K562 (cell line): Measurements from ENCODE around the gene SYNGR4.

Source experiments
- CEBPB ChIP-seq: fragments of 450-650 bp; IDR thresholded peaks from 2 replicates; pipeline ENCODE4 v1.6.1; 2016; ENCODE audit warnings: missing genetic modification characterization, missing compliant biosample characterization
- CTCF ChIP-seq, 3 experiments: IDR thresholded peaks in 2 of 3; conservative IDR thresholded peaks in 1 of 3; 2 replicates each; pipeline ENCODE4 v1.5.1; 2011 to 2012; ENCODE audit warnings: low read length in 3 of 3, mild to moderate bottlenecking in 3 of 3, control low read depth in 2 of 3, improper control_type of control experiment in 1 of 3, inconsistent platforms in 1 of 3, low read depth in 1 of 3, mixed read lengths in 1 of 3, moderate library complexity in 1 of 3; ENCODE audit not compliant: insufficient read depth in 2 of 3
- EHMT2 ChIP-seq: fragments of 450-650 bp; IDR thresholded peaks from 2 replicates; pipeline ENCODE4 v1.6.1; 2018; ENCODE audit warnings: antibody characterized with exemption
- ELK3 ChIP-seq: fragments of 450-650 bp; formaldehyde crosslinking; IDR thresholded peaks from 2 replicates; pipeline ENCODE4 v1.4.0; 2020; ENCODE audit warnings: mild to moderate bottlenecking
- HOXB6 ChIP-seq: fragments of 250-450 bp; sonication (Bioruptor Pico); IDR thresholded peaks from 2 replicates; pipeline ENCODE4 v1.5.1; 2022; ENCODE audit warnings: mild to moderate bottlenecking, borderline replicate concordance
- MCM5 ChIP-seq: fragments of 450-650 bp; IDR thresholded peaks from 2 replicates; pipeline ENCODE4 v1.6.1; 2016; ENCODE audit warnings: low read depth
- NCOA2 ChIP-seq, 2 experiments: fragments of 450-650 bp; IDR thresholded peaks; 2 replicates each; pipeline ENCODE4 v1.6.1; 2018; ENCODE audit warnings: mild to moderate bottlenecking in 2 of 2, moderate library complexity in 1 of 2; ENCODE audit not compliant: partially characterized antibody in 2 of 2
- TBP ChIP-seq: optimal IDR thresholded peaks from 2 replicates; pipeline ENCODE3; 2011; ENCODE audit warnings: low read depth, low read length, improper control_type of control experiment
- TEAD4 ChIP-seq, 2 experiments: sonication (generic) in 1 of 2; formaldehyde crosslinking in 1 of 2; IDR thresholded peaks; 2 replicates each; pipeline versions ENCODE4 v1.6.1 to v1.8.0; 2012 to 2022; ENCODE audit warnings: borderline replicate concordance in 1 of 2, inconsistent platforms in 1 of 2, low read length in 1 of 2, mild to moderate bottlenecking in 1 of 2, missing genetic modification reagents in 1 of 2
- USF1 ChIP-seq: sonication (generic); formaldehyde crosslinking; IDR thresholded peaks from 2 replicates; pipeline ENCODE4 v1.9.0; 2022; ENCODE audit warnings: mild to moderate bottlenecking, missing genetic modification reagents
- ZBTB40 ChIP-seq, 2 experiments: fragments of 450-650 bp in 1 of 2; sonication (generic) in 1 of 2; formaldehyde crosslinking in 1 of 2; IDR thresholded peaks; 2 replicates each; pipeline versions ENCODE4 v1.7.1 to v1.9.0; 2016 to 2022; ENCODE audit warnings: inconsistent platforms in 1 of 2, mild to moderate bottlenecking in 1 of 2, missing genetic modification reagents in 1 of 2
- ZNF224 ChIP-seq: sonication (generic); formaldehyde crosslinking; IDR thresholded peaks from 2 replicates; pipeline ENCODE4 v1.8.0; 2022; ENCODE audit warnings: mild to moderate bottlenecking, missing genetic modification reagents

DNA sequence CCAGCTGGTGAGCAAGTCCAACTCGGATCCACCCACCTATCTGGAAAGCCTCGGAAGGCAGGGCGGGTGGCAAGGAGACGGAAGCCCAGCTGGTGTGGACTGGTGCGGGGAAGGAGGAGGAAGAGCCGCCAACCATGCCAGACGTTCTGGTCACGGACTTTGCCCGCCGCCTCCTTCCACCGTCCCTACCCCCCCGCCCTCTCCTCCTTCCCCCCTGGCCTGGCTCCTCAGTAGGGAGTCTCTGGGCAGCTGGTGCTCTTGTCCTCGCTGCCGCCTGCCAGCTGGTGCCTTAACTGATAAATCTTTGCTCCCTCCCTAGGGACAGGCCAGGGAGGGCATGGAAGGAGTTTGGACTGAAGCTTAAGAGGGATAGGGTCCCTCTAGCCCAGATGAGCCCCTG, 4.8 kb downstream of the SYNGR4 start:
- TF ChIP-seq TBP (no peak), USF1 (no peak), TEAD4 (IDR thresholded peaks at IDR 0.05; ENCODE audit: low read length) (no peak), TEAD4 (CRISPR knock-in tag; IDR thresholded peaks at IDR 0.05; ENCODE audit: borderline replicate concordance) (no peak), ZBTB40 (IDR thresholded peaks at IDR 0.05) (no peak), ZBTB40 (CRISPR knock-in tag; IDR thresholded peaks at IDR 0.05) (no peak), NCOA2 (IDR thresholded peaks at IDR 0.05; ENCODE audit: partially characterized antibody in 2 of 2) (no peak), CTCF (IDR thresholded peaks at IDR 0.05 in 2 of 3, conservative IDR thresholded peaks at IDR 0.05 in 1 of 3; ENCODE audit: insufficient read depth in 2 of 3, low read depth in 1 of 3, low read length in 3 of 3) (no peak), ZNF224 (CRISPR knock-in tag) (no peak), HOXB6 (CRISPR knock-in tag) (no peak), CEBPB (tag) (no peak), EHMT2 (no peak), MCM5 (no peak), ELK3 (CRISPR knock-in tag) (no peak)
